ENCODE data around the gene ADGRD1.

ADGRD1 gene

GRCh38 chr12:130966443-130967030 is 12.8 kb downstream of the ADGRD1 start:
- no peak for DNase-seq

GRCh38 chr12:130967636-130968035 is 13.9 kb downstream of the ADGRD1 start:
- no peak for DNase-seq

GRCh38 chr12:130968611-130969010 is 14.9 kb downstream of the ADGRD1 start:
- no peak for DNase-seq

GRCh38 chr12:130969223-130969622 is 15.5 kb downstream of the ADGRD1 start:
- no peak for DNase-seq

- no peak for DNase-seq
Observed at GRCh38 chr12:130970165-130970907, 16.6 kb downstream of the ADGRD1 start.

- no peak for DNase-seq
Observed at GRCh38 chr12:130970908-130971233, 17.2 kb downstream of the ADGRD1 start.

- DNase-seq = no peak
Observed at GRCh38 chr12:130971925-130972585, 18.3 kb downstream of the ADGRD1 start.

- DNase-seq = no peak
Observed at GRCh38 chr12:130972586-130972950, 18.9 kb downstream of the ADGRD1 start.

- DNase-seq = no peak
Observed at GRCh38 chr12:130973109-130973508, 19.4 kb downstream of the ADGRD1 start.

GRCh38 chr12:130973906-130974305 is 20.2 kb downstream of the ADGRD1 start:
- DNase-seq = no peak

- no peak for DNase-seq
Observed at GRCh38 chr12:130975116-130975515, 21.4 kb downstream of the ADGRD1 start.

GRCh38 chr12:130976171-130976720 is 22.5 kb downstream of the ADGRD1 start:
- DNase-seq = no peak

- no peak for DNase-seq
Observed at GRCh38 chr12:130977046-130977742, 23.5 kb downstream of the ADGRD1 start.

- no peak for DNase-seq
Observed at GRCh38 chr12:130977743-130978095, 24.0 kb downstream of the ADGRD1 start.

- no peak for DNase-seq
Observed at GRCh38 chr12:130978785-130979184, 25.1 kb downstream of the ADGRD1 start.

- DNase-seq = no peak
Observed at GRCh38 chr12:130981074-130981742, 27.5 kb downstream of the ADGRD1 start.

GRCh38 chr12:130981911-130982310 is 28.2 kb downstream of the ADGRD1 start:
- no peak for DNase-seq

GRCh38 chr12:130982565-130983225 is 29.0 kb downstream of the ADGRD1 start:
- DNase-seq = no peak

GRCh38 chr12:130983328-130984017 is 29.8 kb downstream of the ADGRD1 start:
- DNase-seq = no peak

GRCh38 chr12:130984183-130985058 is 30.7 kb downstream of the ADGRD1 start:
- no peak for DNase-seq
